Prostate gland (tissue), 2 donors: Measurements from ENCODE around the gene TCAP. TPM values are rescaled to one million over a fixed set of nuclear protein-coding genes. Genes with fewer than 3 reads are reported as not detected.

Experiments used
- DNase-seq: peaks from one replicate; pipeline ENCODE4 v3.0.0-alpha.2; 2019; ENCODE audit warnings: low spot score
- H3K27ac ChIP-seq, 2 donors: fragments of 200-600 bp; sonication (generic); 2 replicates each; pipeline ENCODE4 v1.5.1; 2017 to 2019
- H3K27me3 ChIP-seq: fragments of 200-600 bp; sonication (generic); replicated peaks from 2 replicates; pipeline ENCODE4 v1.5.1; 2019; ENCODE audit not compliant: insufficient read depth
- H3K36me3 ChIP-seq, 2 donors: fragments of 200-600 bp; sonication (generic); 1 replicate in 1 of 2; 2 replicates in 1 of 2; pipeline versions ENCODE4 v1.5.1 to v1.8.1; 2017 to 2019
- H3K4me1 ChIP-seq: fragments of 200-600 bp; sonication (generic); replicated peaks from 2 replicates; pipeline ENCODE4 v1.5.1; 2019
- H3K4me3 ChIP-seq, 2 donors: fragments of 200-600 bp; sonication (generic); 2 replicates each; pipeline ENCODE4 v1.5.1; 2017 to 2019
- H3K9me3 ChIP-seq: fragments of 200-600 bp; sonication (generic); 2 replicates; pipeline ENCODE4 v1.5.1; 2017
- CTCF ChIP-seq, 4 experiments: fragments of 200-600 bp in 2 of 4; fragments of 450-650 bp in 2 of 4; sonication (generic) in 2 of 4; IDR thresholded peaks; 1 replicate in 3 of 4; 2 replicates in 1 of 4; pipeline ENCODE4 v1.5.1; 2016 to 2019; ENCODE audit warnings: antibody characterized with exemption in 4 of 4, mild to moderate bottlenecking in 2 of 4, moderate library complexity in 2 of 4
- POLR2A ChIP-seq: fragments of 450-650 bp; IDR thresholded peaks from one replicate; pipeline ENCODE4 v1.6.1; 2016; ENCODE audit warnings: antibody characterized with exemption, mild to moderate bottlenecking
- POLR2AphosphoS5 ChIP-seq: sonication (generic); formaldehyde crosslinking; IDR thresholded peaks from one replicate; pipeline ENCODE4 v1.6.1; 2017; ENCODE audit warnings: antibody characterized with exemption
- WGBS: methylation state at CpG from one replicate; pipeline ENCODE4 v1.1.5; 2018; 5-methylcytosine and 5-hydroxymethylcytosine counted together
- intact Hi-C: fragments of 100-400 bp; cut with DNase I; formaldehyde crosslinking; loops from one replicate; pipeline ENCODE4 v1.14.2; 2022
- total RNA-seq, 2 donors: library from RNA; depleted of rRNA; stranded (reverse); fragments of >200 nt; gene quantifications; one replicate each; pipeline ENCODE4 v1.1.0, GENCODE V29; 2016

Gene TCAP
- total RNA-seq, 2 donors from 2014 or later: 4.3 to 44.3 TPM

GRCh38 chr17:39631403-39631802 is 33.7 kb upstream of the TCAP start:
- Histone ChIP-seq H3K36me3 (no peaks in the 10 kb centered on the region), H3K9me3 (no peaks in the 10 kb centered on the region), H3K4me3 (no peak overlapping the region), H3K4me1 (peaks cover 22% of the 10 kb centered on the region), H3K27ac (peak overlapping the region; percentile 68 to 72), H3K27me3 (no peaks in the 10 kb centered on the region)
- 16% methylated on average over 6 of the region's 6 CpGs for WGBS
- TF ChIP-seq POLR2A: peak; percentile 45
- peak; percentile 89 for TF ChIP-seq POLR2AphosphoS5
- TF ChIP-seq CTCF (IDR thresholded peaks at IDR 0.05): no peak
- DNase-seq: peak; percentile 83
- intact Hi-C loops: no loop called here

DNA sequence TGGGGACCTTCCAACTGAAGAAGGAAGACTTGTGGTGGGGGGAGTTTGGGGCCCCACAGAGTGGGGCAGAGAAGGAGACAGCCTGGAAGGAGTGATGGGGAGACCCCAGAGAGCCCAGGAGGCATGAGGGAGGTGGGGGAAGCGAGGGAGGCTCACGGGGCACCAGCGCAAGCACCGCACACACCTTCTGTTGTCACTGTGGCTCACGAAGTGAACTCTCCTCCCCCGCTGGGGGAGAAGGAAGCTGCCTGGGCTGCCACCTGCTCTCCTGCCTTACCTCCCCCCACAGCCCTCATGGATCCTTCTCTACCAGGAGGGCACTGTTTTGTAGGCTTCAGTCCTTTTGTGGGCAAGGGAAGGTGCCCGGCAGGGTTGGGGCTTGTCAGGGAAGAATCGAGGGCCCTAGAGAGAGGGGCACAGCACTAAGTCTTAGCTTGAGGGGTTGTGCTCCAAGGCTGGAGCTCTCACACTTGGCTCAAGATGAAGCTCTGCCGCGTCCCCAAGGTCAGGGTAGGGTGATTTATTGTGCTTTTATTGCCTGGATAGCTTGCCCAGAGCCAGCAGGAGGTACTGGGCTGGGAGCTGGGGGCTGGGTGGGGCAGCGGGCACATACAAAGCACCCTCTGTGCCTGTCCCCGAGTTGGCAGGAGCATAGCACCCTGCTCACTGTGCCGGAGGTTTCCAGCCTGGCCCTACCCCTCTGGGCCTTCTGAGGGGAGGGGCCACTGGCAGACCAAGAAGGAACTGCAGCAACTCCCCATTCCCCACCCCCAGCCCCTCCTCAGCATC is 32.8 kb upstream of the TCAP start:
- Histone ChIP-seq H3K4me1 (peaks cover 22% of the 10 kb centered on the region), H3K27ac (peak overlapping the region; percentile 68 to 72), H3K4me3 (no peak overlapping the region), H3K36me3 (no peaks in the 10 kb centered on the region), H3K9me3 (no peaks in the 10 kb centered on the region), H3K27me3 (no peaks in the 10 kb centered on the region)
- peak; percentile 38 for TF ChIP-seq POLR2A
- TF ChIP-seq POLR2AphosphoS5: peak; percentile 64
- TF ChIP-seq CTCF (IDR thresholded peaks at IDR 0.05): peak in 1 of 4 experiments; percentile 20
- peak; percentile 88 for DNase-seq
- intact Hi-C loops: no loop called here
- WGBS: 23% methylated on average over 13 of the region's 13 CpGs

DNA sequence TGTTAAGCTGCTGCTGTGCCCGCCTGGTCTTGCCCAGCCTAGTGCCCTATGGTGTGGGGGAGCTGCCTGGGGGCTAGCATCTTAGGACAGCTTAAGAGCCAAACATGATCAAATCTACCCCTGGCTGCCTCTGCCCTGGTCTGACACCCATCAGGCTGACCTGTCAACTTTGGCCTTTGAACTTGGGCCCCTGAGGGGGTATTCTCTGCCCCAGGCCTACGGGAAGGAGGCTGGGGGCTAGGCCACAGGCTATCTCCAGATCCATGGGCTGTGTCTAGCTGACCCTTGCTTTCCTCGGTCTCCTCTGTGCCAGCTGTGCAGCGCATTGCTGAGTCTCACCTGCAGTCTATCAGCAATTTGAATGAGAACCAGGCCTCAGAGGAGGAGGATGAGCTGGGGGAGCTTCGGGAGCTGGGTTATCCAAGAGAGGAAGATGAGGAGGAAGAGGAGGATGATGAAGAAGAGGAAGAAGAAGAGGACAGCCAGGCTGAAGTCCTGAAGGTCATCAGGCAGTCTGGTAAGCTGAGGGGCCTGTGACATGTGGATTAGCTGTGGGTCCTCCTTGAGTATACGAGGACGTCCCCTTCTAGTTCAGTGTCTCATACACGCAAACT is 31.5 kb upstream of the TCAP start:
- DNase-seq: no peak
- no peaks in the 10 kb centered on the region for H3K9me3 ChIP-seq
- H3K4me1 ChIP-seq: peaks cover 33% of the 10 kb centered on the region
- H3K27ac ChIP-seq: peak overlapping the region; percentile 68 to 72
- no peaks in the 10 kb centered on the region for H3K27me3 ChIP-seq
- no peak overlapping the region for H3K4me3 ChIP-seq
- intact Hi-C loops: no loop called here
- TF ChIP-seq POLR2A (no peak), POLR2AphosphoS5 (no peak), CTCF (IDR thresholded peaks at IDR 0.05) (no peak)
- H3K36me3 ChIP-seq: no peaks in the 10 kb centered on the region
- 70% methylated on average over 8 of the region's 8 CpGs for whole genome bisulfite sequencing

- WGBS: 50% methylated on average over 2 of the region's 2 CpGs
These were observed 30.7 kb upstream of the TCAP start for GRCh38 chr17:39634384-39634871.

More at GRCh38 chr17:39634384-39634871, 30.7 kb upstream of the TCAP start:
- Histone ChIP-seq H3K4me1 (peaks cover 33% of the 10 kb centered on the region), H3K27ac (peak overlapping the region; percentile 68 to 72), H3K9me3 (no peaks in the 10 kb centered on the region), H3K27me3 (no peaks in the 10 kb centered on the region), H3K36me3 (no peaks in the 10 kb centered on the region), H3K4me3 (no peak overlapping the region)
- TF ChIP-seq POLR2AphosphoS5 (no peak), CTCF (IDR thresholded peaks at IDR 0.05) (peak; percentile 39 to 77 (median 68)), POLR2A (no peak)
- DNase-seq: no peak
- intact Hi-C loops: no loop called here
